Measurements from ENCODE around the gene SHC2. TPM values are rescaled to one million over a fixed set of nuclear protein-coding genes. Genes with fewer than 3 reads are reported as not detected.

Gene SHC2
- total and polyA plus RNA-seq, 2 of the 13 experiments (the other 11 are each of a cell fraction or from before 2014, with no cell fraction given) = 9.0 to 18.3 TPM

GRCh38 chr19:461721-462551 is 1.1 kb upstream of the SHC2 start (continued):
- TF ChIP-seq, protein P1, sequence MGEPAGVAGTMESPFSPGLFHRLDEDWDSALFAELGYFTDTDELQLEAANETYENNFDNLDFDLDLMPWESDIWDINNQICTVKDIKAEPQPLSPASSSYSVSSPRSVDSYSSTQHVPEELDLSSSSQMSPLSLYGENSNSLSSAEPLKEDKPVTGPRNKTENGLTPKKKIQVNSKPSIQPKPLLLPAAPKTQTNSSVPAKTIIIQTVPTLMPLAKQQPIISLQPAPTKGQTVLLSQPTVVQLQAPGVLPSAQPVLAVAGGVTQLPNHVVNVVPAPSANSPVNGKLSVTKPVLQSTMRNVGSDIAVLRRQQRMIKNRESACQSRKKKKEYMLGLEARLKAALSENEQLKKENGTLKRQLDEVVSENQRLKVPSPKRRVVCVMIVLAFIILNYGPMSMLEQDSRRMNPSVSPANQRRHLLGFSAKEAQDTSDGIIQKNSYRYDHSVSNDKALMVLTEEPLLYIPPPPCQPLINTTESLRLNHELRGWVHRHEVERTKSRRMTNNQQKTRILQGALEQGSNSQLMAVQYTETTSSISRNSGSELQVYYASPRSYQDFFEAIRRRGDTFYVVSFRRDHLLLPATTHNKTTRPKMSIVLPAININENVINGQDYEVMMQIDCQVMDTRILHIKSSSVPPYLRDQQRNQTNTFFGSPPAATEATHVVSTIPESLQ (CRISPR knock-in tag; conservative IDR thresholded peaks at IDR 0.05) = no peak
- no peak for TF ChIP-seq ZNF232 (CRISPR knock-in tag; IDR thresholded peaks at IDR 0.05; ENCODE audit: borderline replicate concordance)
- TF ChIP-seq TCF12 (IDR thresholded peaks at IDR 0.05) = no peak
- TF ChIP-seq TCF12 (CRISPR knock-in tag; IDR thresholded peaks at IDR 0.05) = 0 out of 2 replicates have a peak, but pooled peaks have one; percentile 60
- TF ChIP-seq, protein P2, sequence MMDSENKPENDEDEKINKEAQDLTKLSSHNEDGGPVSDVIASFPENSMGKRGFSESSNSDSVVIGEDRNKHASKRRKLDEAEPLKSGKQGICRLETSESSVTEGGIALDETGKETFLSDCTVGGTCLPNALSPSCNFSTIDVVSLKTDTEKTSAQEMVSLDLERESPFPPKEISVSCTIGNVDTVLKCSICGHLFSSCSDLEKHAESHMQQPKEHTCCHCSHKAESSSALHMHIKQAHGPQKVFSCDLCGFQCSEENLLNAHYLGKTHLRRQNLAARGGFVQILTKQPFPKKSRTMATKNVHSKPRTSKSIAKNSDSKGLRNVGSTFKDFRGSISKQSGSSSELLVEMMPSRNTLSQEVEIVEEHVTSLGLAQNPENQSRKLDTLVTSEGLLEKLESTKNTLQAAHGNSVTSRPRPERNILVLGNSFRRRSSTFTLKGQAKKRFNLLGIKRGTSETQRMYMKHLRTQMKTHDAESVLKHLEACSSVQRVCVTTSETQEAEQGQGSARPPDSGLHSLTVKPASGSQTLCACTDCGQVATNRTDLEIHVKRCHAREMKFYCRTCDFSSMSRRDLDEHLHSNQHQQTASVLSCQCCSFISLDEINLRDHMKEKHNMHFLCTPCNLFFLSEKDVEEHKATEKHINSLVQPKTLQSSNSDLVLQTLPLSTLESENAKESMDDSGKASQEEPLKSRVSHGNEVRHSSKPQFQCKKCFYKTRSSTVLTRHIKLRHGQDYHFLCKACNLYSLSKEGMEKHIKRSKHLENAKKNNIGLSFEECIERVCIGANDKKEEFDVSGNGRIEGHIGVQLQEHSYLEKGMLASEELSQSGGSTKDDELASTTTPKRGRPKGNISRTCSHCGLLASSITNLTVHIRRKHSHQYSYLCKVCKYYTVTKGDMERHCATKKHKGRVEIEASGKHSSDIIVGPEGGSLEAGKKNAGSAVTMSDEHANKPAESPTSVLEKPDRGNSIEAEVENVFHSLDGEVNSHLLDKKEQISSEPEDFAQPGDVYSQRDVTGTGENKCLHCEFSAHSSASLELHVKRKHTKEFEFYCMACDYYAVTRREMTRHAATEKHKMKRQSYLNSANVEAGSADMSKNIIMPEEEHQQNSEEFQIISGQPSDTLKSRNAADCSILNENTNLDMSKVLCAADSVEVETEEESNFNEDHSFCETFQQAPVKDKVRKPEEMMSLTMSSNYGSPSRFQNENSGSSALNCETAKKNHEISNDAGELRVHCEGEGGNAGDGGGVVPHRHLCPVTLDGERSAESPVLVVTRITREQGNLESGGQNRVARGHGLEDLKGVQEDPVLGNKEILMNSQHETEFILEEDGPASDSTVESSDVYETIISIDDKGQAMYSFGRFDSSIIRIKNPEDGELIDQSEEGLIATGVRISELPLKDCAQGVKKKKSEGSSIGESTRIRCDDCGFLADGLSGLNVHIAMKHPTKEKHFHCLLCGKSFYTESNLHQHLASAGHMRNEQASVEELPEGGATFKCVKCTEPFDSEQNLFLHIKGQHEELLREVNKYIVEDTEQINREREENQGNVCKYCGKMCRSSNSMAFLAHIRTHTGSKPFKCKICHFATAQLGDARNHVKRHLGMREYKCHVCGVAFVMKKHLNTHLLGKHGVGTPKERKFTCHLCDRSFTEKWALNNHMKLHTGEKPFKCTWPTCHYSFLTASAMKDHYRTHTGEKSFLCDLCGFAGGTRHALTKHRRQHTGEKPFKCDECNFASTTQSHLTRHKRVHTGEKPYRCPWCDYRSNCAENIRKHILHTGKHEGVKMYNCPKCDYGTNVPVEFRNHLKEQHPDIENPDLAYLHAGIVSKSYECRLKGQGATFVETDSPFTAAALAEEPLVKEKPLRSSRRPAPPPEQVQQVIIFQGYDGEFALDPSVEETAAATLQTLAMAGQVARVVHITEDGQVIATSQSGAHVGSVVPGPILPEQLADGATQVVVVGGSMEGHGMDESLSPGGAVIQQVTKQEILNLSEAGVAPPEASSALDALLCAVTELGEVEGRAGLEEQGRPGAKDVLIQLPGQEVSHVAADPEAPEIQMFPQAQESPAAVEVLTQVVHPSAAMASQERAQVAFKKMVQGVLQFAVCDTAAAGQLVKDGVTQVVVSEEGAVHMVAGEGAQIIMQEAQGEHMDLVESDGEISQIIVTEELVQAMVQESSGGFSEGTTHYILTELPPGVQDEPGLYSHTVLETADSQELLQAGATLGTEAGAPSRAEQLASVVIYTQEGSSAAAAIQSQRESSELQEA (CRISPR knock-in tag; IDR thresholded peaks at IDR 0.05; ENCODE audit: not compliant biosample characterization) = no peak
- no peak for TF ChIP-seq ZC3H4 (CRISPR knock-in tag; IDR thresholded peaks at IDR 0.05; ENCODE audit: borderline replicate concordance)
- TF ChIP-seq, protein P3, sequence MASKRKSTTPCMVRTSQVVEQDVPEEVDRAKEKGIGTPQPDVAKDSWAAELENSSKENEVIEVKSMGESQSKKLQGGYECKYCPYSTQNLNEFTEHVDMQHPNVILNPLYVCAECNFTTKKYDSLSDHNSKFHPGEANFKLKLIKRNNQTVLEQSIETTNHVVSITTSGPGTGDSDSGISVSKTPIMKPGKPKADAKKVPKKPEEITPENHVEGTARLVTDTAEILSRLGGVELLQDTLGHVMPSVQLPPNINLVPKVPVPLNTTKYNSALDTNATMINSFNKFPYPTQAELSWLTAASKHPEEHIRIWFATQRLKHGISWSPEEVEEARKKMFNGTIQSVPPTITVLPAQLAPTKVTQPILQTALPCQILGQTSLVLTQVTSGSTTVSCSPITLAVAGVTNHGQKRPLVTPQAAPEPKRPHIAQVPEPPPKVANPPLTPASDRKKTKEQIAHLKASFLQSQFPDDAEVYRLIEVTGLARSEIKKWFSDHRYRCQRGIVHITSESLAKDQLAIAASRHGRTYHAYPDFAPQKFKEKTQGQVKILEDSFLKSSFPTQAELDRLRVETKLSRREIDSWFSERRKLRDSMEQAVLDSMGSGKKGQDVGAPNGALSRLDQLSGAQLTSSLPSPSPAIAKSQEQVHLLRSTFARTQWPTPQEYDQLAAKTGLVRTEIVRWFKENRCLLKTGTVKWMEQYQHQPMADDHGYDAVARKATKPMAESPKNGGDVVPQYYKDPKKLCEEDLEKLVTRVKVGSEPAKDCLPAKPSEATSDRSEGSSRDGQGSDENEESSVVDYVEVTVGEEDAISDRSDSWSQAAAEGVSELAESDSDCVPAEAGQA (IDR thresholded peaks at IDR 0.05; ENCODE audit: low read depth) = no peak
- TF ChIP-seq, protein P3 (CRISPR knock-in tag; IDR thresholded peaks at IDR 0.05; ENCODE audit: borderline replicate concordance) = no peak
- TF ChIP-seq, protein P4, sequence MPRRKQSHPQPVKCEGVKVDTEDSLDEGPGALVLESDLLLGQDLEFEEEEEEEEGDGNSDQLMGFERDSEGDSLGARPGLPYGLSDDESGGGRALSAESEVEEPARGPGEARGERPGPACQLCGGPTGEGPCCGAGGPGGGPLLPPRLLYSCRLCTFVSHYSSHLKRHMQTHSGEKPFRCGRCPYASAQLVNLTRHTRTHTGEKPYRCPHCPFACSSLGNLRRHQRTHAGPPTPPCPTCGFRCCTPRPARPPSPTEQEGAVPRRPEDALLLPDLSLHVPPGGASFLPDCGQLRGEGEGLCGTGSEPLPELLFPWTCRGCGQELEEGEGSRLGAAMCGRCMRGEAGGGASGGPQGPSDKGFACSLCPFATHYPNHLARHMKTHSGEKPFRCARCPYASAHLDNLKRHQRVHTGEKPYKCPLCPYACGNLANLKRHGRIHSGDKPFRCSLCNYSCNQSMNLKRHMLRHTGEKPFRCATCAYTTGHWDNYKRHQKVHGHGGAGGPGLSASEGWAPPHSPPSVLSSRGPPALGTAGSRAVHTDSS (CRISPR knock-in tag; conservative IDR thresholded peaks at IDR 0.05) = 0 out of 2 replicates have a peak, but pooled peaks have one; percentile 71
- 0 out of 2 replicates have a peak, but pooled peaks have one; percentile 19 for TF ChIP-seq ELF1 (CRISPR knock-in tag; IDR thresholded peaks at IDR 0.05)
